ENCODE results near the gene TMPRSS3.

The TMPRSS3 gene

DNA sequence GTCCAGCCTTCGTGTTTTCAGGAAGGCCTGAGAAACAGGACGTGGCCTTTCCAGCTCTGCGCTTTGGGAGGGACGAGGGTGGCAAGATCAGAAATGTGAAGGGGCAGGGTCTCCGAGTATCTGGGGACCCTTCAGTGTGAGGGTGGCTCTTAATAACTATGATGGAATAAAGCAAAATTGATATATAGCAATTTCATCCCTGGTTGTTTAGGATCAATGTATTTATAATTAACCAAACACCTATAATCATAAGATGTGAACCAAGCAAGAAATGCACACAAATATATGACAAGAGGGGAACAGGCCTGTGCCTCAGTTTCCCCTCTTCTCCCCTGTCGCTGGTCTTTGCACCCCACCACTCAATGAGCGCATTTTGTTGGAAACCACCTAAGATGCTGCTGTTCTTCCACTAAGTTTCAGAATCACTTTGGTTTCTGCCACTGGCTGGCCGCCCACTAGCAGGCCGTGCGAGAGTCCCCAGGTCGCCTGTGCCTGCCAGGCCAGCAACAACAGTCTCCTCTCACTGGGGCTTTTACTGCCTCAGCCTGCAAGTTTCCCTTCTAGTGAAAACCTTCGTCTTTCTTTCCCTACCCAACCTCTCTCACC lies 44.4 kb upstream of the TMPRSS3 start:
- TF ChIP-seq, protein P1, sequence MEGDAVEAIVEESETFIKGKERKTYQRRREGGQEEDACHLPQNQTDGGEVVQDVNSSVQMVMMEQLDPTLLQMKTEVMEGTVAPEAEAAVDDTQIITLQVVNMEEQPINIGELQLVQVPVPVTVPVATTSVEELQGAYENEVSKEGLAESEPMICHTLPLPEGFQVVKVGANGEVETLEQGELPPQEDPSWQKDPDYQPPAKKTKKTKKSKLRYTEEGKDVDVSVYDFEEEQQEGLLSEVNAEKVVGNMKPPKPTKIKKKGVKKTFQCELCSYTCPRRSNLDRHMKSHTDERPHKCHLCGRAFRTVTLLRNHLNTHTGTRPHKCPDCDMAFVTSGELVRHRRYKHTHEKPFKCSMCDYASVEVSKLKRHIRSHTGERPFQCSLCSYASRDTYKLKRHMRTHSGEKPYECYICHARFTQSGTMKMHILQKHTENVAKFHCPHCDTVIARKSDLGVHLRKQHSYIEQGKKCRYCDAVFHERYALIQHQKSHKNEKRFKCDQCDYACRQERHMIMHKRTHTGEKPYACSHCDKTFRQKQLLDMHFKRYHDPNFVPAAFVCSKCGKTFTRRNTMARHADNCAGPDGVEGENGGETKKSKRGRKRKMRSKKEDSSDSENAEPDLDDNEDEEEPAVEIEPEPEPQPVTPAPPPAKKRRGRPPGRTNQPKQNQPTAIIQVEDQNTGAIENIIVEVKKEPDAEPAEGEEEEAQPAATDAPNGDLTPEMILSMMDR (IDR thresholded peaks at IDR 0.05; ENCODE audit: borderline replicate concordance, insufficient read depth, low read depth, low read length): no peak

DNA sequence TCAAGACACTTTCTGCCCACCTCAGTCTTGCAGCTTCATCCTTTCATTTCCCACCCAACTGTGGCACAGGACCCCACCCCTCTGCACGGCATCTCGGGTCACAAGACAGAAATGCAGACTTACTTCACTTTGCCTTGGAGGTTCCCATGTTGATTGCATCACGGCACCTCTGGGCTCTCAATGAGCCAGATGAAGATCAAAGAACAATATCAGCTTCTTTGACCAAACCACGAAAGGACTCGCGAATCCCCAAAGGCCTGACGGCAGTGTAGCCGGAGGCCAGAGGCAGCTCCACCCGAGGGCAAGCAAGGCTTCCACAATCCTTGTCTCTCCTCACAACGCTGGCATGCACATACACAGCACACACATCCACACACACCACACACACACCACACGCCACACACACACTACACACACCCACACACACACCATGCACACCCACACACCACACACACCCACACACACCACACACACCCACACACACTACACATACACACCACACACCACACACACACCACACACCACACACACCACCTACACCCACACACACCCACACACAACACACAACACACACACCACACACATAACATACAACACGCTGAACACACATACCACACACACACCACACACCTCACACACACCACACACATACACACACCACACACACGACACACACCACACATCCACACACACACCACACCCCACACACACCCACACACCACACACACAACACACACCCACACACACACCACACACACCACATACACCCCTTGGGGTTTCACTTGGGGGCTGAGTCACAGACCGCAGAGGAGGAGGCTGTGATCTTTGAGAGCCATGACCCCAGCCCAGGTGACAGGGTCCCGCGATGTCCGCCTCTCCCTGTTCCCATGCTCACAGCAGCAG lies 43.7 kb upstream of the TMPRSS3 start:
- H3K4me3 ChIP-seq (ENCODE audit: low read depth, low read length): no peak overlapping the region
- TF ChIP-seq, protein P1 (IDR thresholded peaks at IDR 0.05; ENCODE audit: borderline replicate concordance, insufficient read depth, low read depth, low read length): no peak

More for the DNA sequence above, 44.4 kb upstream of the TMPRSS3 start:
- no peak overlapping the region for H3K4me3 ChIP-seq (ENCODE audit: low read depth, low read length)

DNA sequence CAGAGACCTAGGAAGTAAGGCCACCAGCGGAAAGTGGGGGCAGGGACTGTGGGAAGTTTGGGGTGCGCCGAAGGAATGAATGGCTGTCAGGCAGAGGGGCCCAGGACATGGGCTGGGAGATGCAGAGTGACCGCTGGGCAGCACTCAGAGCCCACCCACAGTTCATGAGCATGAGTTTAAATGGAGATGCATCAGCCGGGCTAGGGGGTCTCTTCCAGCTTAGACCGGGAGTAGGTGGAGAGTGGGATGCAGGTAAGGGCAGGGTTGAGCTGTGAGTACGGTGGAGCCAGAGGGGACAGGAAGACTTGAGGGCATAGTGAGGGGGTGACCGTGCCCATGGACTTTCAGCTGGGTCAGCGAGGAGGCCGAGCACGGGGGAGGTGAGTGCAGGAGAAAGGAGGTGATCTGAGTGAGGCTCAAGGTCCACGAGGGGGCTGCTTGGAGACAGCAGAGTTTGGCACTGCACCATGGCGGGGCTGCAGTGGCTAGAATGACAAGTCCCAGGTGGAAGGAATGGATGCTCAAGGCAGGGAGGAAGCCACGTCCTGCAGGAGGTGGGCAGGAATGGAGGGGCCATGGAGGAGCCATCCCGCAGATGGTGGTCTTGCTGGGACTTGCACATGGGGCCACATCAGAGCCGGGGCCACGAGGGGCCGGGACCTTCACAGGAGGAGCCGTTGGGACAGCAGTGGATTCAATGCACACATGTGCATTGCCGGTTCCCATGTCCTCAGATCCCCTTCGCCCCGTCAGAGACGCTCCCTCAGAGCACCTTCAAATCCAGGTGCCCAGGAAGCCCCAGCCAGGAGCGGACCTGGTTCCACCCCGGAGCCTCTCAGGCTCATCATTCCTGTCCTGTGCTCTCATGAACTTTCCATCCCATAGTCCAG lies 42.7 kb upstream of the TMPRSS3 start:
- TF ChIP-seq, protein P1 (IDR thresholded peaks at IDR 0.05; ENCODE audit: borderline replicate concordance, insufficient read depth, low read depth, low read length): no peak
- no peak overlapping the region for H3K4me3 ChIP-seq (ENCODE audit: low read depth, low read length)

DNA sequence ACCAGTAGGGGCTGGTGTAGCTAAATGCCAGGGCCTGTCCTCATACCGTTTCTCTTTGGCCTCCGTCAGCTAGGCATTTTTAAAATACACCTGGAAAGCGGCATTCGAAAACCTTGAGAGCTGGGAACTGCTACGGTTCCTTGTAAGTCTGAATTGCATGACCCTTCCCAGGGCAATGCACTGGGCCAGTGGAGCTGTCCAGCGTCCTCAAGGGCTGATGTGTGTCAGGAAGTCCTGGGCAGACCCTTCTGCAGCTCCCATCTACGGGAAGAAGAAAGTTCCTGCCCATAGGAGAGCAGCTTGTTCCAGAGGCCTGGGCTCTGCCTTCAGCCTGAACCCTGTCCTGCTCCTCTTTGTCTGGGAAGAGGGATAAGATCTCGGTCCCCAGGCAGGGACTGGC lies 41.9 kb upstream of the TMPRSS3 start:
- TF ChIP-seq, protein P1 (IDR thresholded peaks at IDR 0.05; ENCODE audit: borderline replicate concordance, insufficient read depth, low read depth, low read length): no peak
- H3K4me3 ChIP-seq (ENCODE audit: low read depth, low read length): no peak overlapping the region

DNA sequence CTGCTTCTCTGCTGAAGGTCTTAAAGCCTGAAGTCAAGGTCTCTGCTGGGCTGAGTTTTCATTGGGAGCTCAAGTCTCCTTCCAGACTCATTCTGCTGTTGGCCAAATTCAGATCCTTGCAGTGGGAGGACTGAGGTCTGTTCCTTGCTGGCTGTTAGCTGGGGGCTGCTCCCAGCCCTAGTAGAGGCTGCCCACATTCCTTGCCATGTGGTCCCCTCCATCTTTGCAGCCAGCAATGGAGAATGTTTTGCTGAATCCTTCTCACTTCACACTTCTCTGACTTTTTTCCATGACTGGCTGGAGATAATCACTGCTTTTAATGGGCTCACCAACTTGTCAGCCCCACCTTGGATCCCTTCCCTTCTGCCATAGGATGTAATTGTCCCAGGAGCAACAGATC lies 41.1 kb upstream of the TMPRSS3 start:
- TF ChIP-seq, protein P1 (IDR thresholded peaks at IDR 0.05; ENCODE audit: borderline replicate concordance, insufficient read depth, low read depth, low read length): no peak

DNA sequence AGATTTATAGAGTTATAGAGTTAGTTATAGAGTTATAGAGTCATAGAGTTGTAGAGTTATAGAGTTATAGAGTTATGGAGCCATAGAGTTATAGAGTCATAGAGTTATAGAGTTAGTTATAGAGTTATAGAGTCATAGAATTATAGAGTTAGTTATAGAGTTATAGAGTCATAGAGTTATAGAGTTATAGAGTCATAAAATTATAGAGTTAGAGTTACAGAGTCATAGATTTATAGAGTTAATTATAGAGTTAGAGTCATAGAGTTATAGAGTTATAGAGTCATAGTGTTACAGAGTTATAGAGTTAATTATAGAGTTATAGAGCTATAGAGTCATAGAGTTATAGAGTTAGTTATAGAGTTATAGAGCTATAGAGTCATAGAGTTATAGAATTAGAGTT lies 40.0 kb upstream of the TMPRSS3 start:
- no peak overlapping the region for H3K4me3 ChIP-seq (ENCODE audit: low read depth, low read length)
- TF ChIP-seq, protein P1 (IDR thresholded peaks at IDR 0.05; ENCODE audit: borderline replicate concordance, insufficient read depth, low read depth, low read length): no peak

More for the DNA sequence above, 41.1 kb upstream of the TMPRSS3 start:
- H3K4me3 ChIP-seq (ENCODE audit: low read depth, low read length): no peak overlapping the region
